ENCODE data around the gene LRRC19. TPM values are rescaled to one million over a fixed set of nuclear protein-coding genes. Genes with fewer than 3 reads are reported as not detected.

LRRC19 gene
- 0.04 TPM for polyA plus RNA-seq (2013, experiment 1 of 2; ENCODE audit: insufficient read length)
- not detected for polyA plus RNA-seq (2013, experiment 2 of 2; ENCODE audit: insufficient read length)

GRCh38 chr9:27005491-27005890, at the start of gene LRRC19:
LRRC19 (minus strand) TSS chr9:27005672; CDS start chr9:26999694, 5,978 bp downstream.
- no peak for DNase-seq

GRCh38 chr9:27054841-27055240, 49.4 kb upstream of the LRRC19 start:
- DNase-seq = no peak

- DNase-seq = no peak
These were observed 48.7 kb upstream of the LRRC19 start for GRCh38 chr9:27054125-27054524.

- DNase-seq = no peak
These were observed 48.0 kb upstream of the LRRC19 start for GRCh38 chr9:27053369-27054022.

- DNase-seq = no peak
These were observed 41.7 kb upstream of the LRRC19 start for GRCh38 chr9:27047136-27047535.

- DNase-seq = no peak
These were observed 37.7 kb upstream of the LRRC19 start for GRCh38 chr9:27043176-27043575.

- DNase-seq = no peak
These were observed 37.0 kb upstream of the LRRC19 start for GRCh38 chr9:27042476-27042875.

GRCh38 chr9:27041746-27042145, 36.3 kb upstream of the LRRC19 start:
- no peak for DNase-seq

GRCh38 chr9:27037499-27037898, 32.0 kb upstream of the LRRC19 start:
- DNase-seq = no peak

- DNase-seq = peak; percentile 57
These were observed 28.4 kb upstream of the LRRC19 start for GRCh38 chr9:27033815-27034403.

GRCh38 chr9:27029186-27029585, 23.7 kb upstream of the LRRC19 start:
- DNase-seq = no peak

- DNase-seq = no peak
These were observed 17.4 kb upstream of the LRRC19 start for GRCh38 chr9:27022920-27023319.

- peak; percentile 2 for DNase-seq
These were observed 14.1 kb upstream of the LRRC19 start for GRCh38 chr9:27019589-27019988.

GRCh38 chr9:27003426-27004077, 1.9 kb downstream of the LRRC19 start:
- DNase-seq = no peak

- no peak for DNase-seq
These were observed 9.7 kb downstream of the LRRC19 start for GRCh38 chr9:26995810-26996209.

GRCh38 chr9:26983340-26983739, 22.1 kb downstream of the LRRC19 start:
- DNase-seq = no peak

GRCh38 chr9:26975728-26976707, 29.5 kb downstream of the LRRC19 start:
- DNase-seq = peak; percentile 50

GRCh38 chr9:26974927-26975326, 30.5 kb downstream of the LRRC19 start:
- DNase-seq = no peak

GRCh38 chr9:26973989-26974388, 31.5 kb downstream of the LRRC19 start:
- DNase-seq = no peak

- DNase-seq = no peak
These were observed 33.8 kb downstream of the LRRC19 start for GRCh38 chr9:26971721-26972120.

- DNase-seq = no peak
These were observed 48.6 kb downstream of the LRRC19 start for GRCh38 chr9:26956860-26957233.
